HTERT RPE-1 (cell line): ENCODE measurements around the gene SIGLECL1.
"Not testable (repeated sequence)": the region's sequence is repeated elsewhere in the genome, so short reads cannot be mapped to it uniquely, and the experiment has no call there.

Source experiments
- in situ Hi-C: fragments of 300-500 bp; cut with MboI; formaldehyde crosslinking; loops from 4 replicates; pipeline ENCODE4 v1.14.3; 2020; ENCODE audit warnings: low sequenced_read_pairs

Gene SIGLECL1

DNA sequence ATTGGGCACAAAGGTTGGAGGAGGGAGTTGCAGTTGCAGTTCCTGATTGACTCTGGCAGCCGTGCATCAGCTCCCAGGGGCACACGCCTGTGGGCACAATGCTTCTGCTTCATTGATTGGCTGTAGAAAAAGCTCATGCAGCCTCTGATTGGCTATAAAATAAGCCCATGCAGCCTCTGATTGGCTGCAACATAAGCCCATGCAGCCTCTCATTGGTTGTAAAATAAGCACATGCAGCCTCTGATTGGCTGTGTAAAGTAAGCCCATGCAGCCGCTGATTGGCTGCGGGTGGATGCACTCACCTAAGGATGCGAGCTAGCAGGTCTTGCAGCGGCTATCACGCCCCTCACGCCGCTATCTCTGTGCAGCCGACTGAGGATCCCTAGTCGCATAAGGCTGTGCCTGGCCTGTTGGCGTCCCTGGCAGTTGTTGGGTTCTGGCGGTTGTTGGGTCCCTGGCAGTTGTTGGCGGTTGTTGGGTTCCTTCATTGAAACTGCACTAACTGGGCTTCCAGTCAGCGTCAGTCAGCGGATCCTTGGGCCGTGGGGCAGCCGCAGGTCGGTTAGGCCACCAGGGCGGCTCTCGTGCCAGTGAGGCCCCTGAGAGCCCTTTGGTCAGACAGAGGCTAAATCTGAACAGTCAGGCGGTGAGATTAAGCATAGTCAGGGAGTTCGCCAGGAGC, at the start of gene SIGLECL1:
Gene SIGLECL1, plus strand, starts transcription at position 295 of the 682 bp plus-strand sequence. CDS start 12,993 bp downstream, outside the sequence.
- in situ Hi-C loops, result no loop called here

DNA sequence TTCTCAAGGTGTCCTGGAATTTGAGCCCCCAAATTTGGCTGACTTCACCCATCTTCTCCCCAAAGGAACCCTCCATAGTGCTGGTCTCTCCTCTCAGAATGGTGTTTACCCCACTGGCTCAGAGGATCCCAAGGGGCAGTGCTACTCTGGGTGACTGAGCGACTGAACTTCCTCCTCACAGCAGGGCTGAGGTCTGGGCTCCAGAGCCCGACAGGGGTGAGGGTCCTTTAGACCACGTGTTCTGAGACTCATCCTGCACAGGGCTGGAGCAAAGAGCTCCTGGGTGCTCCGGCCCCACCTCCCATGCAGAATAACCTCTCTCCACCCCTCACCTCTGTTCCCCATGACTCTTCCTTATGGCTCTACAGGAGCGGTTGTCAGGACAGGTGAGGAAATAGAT, 49.2 kb upstream of the SIGLECL1 start:
- in situ Hi-C loops, result no loop called here

DNA sequence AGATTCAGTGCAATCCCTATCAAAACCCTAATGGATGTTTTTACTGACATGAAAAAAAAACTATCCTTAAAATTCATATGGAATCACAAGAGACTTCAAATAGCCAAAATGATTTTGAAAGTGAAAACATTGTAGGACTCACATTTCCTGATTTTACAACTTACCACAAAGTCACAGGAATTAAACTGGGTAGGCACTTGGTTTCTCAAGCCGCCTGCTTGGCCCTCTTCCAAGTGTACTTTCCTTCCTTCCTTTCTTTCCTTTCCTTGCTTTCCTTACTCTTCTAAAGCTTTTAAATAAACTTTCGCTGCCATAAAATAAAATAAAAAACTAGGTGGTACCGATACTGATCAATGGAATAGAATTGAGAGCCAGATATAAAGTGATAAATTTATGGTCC, 47.0 kb upstream of the SIGLECL1 start:
- in situ Hi-C loops, result no loop called here

DNA sequence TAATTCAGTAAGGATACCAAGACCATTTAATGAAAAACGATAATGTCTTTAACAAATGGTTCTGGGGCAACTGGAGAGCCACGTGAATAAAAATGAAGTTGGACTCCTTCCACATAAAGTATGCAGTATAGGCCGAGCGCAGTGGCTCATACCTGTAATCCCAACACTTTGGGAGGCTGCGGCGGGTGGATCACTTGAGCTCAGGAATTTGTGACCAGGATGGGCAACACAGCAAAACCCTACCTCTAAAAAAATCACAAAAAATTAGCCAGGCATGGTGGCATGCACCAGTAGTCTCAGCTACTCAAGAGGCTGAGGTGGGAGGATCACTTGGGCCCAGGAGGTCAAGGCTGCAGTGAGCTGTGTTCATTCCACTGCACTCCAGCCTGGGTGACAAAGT, 46.6 kb upstream of the SIGLECL1 start:
- in situ Hi-C loops, result no loop called here

DNA sequence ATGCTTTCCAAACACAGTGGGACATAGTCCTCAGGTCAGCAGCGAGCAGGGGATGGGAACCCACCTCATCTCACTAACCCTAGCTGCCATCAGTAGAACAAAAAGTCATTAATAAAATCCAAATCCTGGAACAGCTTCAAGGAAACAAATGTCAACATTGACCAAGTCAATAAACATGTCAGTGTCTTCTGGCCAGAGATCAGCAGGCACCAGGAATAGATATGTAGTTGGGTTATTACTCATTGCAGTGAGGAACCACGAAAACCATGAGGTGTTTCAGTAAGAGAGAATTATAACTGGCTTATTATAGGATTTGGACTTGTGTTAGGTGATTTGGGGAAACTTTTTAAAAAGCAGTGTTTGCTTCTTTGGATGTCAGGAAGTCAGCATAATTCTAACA, 43.1 kb upstream of the SIGLECL1 start:
- in situ Hi-C loops, result no loop called here

DNA sequence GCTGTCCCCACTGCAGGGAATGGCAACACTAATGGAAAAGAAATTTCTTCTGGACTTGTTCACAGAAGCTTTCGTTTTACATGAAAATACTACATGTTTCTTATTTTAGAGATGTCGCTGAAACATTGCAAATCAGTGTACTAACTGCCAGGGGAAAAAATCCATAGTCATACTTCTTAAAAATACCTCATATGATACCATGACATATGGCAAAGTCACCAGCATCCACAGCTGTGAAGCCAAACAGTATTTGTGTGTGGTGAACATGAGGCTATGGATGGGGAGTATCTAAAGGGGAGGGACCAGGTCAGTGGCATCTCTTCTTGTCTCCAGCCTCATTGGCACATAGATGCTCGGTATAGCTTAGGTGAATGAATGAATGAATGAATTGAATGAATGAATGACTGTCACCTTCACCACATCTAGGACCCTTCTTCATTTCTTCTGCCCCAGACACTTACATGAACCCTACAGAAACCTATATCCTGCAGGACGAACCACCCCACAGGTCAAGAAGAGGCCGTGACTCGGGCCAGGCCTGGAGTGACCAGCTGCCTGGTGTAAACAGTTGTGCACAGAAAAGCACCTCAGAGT, 40.6 kb upstream of the SIGLECL1 start:
- in situ Hi-C loops, result no loop called here

DNA sequence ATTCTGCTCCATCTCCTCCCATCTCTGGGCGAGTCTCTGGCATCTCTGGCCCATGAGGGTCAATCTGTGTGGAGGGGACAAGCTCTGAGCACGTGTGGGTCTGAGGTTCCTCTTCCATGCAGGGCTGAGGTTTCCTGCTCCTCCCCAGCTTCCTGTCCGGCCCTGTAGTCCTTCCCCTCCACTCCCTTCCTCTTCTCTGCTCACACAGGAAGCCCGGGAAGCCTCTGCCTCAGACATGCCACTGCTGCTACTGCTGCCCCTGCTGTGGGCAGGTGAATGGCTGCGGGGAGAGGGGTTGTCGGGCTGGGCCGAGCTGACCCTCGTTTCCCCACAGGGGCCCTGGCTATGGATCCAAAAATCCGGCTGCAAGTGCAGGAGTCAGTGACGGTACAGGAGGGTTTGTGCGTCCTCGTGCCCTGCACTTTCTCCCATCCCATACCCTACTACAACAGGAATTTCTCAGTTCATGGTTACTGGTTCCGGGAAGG, 40.0 kb upstream of the SIGLECL1 start:
- in situ Hi-C loops, result not testable (repeated sequence)

DNA sequence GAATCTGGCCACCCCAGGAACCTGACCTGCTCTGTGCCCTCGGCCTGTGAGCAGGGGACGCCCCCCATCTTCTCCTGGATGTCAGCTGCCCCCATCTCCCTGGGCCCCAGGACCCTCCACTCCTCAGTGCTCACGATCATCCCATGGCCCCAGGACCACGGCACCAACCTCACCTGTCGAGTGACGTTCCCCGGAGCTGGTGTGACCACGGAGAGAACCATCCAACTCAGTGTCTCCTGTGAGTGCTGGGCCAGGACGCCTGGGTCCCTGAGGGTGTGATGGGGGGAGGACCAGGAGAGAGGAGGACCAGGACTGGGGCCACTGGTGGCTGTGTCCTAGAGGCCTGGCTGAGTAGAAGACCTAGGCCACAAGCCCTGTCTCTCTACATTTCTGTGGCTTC, 39.0 kb upstream of the SIGLECL1 start:
- in situ Hi-C loops, result no loop called here

DNA sequence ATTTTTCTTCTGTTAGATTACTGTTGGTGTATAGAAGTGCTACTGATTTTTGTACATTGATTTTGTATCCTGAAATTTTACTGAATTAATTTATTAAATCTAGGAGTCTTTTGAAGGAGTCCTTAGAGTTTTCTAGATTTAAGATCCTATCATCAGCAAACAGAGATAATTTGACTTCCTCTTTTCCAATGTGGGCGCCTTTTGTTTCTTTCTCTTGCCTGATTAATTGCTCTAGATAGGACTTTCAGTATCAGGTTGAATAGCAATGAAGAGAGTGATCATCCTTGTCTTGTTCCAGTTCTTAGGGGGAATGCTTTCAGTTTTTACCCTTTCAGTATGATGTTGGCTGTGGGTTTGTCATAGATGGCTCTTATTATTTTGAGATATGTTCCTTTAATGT, 31.6 kb upstream of the SIGLECL1 start:
- in situ Hi-C loops, result no loop called here

DNA sequence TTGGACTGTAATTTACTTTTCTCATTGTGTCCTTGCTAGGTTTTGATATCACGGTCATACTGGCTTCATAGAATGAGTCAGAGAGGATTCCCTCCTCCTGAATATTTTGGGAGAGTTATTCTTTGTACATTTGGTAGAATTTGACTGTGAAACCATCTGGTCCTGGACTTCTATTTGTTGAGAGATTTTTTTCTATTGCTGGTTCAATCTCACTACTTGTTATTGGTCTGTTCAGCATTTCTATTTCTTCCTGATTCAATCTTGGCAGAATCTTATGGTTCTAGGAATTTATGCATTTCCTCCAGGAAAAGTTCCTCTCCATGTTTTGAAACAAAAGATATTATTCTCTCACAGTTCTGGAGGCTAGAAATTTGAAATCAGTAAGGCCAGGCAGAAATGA, 30.9 kb upstream of the SIGLECL1 start:
- in situ Hi-C loops, result no loop called here

DNA sequence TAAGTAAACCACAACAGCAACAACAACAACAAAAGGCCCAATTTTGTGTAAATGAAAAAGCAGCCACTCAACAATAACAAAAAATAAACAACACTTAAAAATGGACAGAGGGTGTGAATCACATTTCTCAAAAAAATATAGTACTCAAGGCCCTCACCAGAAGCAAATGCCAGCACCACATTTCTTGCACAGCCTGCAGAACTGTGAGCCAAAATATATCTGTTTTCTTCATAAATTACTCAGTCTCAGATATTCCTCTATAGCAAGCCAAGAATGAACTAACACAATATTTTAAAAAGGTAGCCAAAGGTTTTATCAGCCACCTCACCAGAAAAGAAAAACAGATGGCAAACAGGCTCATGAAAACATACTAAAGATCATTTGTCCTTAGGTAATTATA, 29.9 kb upstream of the SIGLECL1 start:
- in situ Hi-C loops, result no loop called here

DNA sequence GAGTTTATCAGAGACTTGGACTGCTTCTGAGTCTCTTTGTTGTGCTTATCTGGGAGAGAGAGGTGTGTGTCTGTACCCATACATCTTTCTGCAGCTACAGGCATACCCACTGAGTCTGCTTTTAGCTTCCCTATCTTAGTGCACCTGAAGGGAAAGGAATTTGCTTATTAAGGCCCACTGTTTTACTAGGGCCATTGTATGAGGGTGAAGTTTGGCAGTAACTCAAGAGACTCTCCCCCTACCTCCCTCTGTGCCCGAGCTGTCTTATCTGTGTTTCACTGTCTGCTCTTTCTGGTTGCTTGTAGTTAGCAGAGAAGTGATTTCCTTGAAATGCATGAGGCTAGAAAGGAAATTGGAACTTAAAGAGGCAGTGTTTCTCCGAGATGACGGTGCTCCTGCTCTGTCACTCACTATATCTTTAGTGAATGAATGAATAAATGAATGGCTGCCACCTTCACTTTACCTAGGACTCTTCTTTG, 26.7 kb upstream of the SIGLECL1 start:
- in situ Hi-C loops, result no loop called here

DNA sequence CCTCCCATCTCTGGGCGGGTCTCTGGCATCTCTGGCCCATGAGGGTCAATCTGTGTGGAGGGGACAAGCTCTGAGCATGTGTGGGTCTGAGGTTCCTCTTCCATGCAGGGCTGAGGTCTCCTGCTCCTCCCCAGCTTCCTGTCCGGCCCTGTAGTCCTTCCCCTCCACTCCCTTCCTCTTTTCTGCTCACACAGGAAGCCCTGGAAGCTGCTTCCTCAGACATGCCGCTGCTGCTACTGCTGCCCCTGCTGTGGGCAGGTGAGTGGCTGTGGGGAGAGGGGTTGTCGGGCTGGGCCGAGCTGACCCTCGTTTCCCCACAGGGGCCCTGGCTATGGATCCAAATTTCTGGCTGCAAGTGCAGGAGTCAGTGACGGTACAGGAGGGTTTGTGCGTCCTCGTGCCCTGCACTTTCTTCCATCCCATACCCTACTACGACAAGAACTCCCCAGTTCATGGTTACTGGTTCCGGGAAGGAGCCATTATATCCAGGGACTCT, 25.9 kb upstream of the SIGLECL1 start, which contains the start of gene CD33:
Gene CD33, plus strand, starts transcription at position 183 of the 496 bp plus-strand sequence. Its CDS starts 39 bp downstream, at position 222.
- in situ Hi-C loops, result not testable (repeated sequence)

DNA sequence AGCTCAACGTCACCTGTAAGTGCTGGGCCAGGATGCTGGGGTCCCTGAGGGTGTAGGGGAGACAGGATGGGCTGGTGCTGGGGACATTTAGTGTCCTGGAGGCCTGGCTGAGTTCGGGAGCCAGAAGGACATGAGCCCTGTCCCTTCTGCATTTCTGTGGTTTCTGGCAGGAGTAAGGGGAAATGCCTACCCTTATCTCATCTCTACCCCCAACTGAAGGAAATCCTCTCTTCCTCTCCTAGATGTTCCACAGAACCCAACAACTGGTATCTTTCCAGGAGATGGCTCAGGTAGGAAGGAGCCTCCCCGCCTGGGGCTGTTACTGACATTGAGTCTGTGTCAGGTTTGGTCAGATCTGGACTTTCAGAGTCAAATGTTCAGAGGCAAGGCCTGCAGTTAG, 24.8 kb upstream of the SIGLECL1 start:
- in situ Hi-C loops, result no loop called here

DNA sequence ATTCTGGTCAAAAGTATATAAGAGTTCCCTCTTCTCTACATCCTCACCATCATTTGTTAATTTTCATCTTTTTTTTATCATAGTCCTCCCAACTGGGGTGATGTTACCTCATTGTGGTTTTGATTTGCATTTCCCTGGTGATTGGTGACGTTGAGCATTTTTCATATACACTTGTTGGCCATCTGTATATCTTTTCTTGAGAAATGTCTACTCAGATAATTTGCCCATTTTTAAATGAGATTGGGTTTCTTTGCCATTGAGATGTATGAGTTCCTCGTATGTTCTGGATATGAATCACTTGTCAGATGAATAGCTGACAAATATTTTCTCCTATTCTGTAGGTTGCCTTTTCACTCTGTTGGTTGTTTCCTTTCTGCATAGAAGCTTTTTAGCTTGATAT, 23.6 kb upstream of the SIGLECL1 start:
- in situ Hi-C loops, result no loop called here

DNA sequence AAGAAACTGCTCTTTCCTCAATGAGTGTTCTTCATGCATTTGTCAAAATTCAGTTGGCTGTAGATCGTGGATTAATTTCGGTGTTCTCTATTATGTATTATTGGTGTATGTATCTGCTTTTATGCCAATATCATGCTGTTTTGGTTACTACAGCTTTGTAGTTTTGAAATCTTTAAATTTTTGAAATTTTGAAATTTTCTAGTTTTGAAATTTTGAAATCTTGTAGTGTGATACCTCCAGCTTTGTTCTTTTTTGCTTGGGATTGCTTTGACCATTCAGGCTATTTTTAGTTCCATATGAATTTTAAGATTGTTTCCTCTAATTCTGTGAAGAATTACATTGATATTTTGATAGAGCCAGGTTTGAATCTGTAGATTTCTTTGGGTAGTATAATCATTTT, 22.9 kb upstream of the SIGLECL1 start:
- in situ Hi-C loops, result no loop called here

DNA sequence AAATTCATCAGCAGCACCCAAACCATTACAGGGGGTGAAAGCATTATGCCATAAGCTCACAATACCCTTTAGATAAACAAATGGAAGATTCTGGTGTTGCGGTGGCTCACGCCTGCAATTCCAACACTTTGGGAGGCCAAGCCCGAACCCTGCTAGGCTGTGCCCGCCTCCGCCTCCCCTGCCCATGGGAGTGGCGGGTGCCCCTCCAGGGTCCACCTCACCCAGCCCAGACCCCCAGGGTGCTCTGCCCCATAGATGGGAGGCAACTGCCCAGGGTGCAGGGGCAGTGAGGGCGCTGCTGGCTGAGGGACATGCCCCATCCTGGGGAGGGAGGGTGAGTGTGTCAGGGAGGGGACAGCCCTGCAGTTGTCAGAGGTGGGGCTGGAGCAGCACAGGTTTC, 10.0 kb upstream of the SIGLECL1 start:
- in situ Hi-C loops, result no loop called here

DNA sequence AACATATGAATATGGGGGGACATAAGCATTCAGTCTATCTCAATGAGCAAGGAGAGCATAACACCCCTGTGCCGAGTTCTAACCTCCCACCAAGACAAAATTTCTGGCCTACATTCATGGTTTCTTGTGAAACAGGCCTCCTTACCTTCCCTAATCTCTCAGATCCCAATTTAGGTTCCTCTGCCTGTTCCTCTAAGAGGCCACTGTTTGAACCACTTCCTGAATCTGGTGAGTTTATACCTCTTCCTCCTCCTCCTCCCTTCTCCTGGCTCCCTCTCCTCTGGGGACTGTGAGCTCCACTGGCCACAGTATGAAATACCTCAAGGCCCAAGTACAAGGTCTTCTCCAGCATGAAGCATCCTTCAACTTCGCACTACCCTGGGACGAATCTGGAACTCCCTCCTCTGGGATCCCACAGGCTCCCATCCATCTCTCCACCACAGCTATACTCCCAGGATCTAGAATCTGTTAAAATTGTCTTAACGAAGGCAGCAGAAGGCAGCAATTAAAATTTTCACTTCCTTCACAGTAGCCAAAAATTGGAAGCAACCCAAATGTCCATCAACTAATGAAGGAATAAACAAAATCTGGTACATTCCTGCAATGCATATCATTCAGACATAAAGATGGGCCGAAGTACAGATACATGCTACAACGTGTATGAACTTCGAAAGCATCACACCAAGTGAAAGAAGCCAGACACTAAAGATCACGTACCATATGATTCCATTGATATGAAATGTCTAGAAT, 7.8 kb upstream of the SIGLECL1 start:
- in situ Hi-C loops, result no loop called here

DNA sequence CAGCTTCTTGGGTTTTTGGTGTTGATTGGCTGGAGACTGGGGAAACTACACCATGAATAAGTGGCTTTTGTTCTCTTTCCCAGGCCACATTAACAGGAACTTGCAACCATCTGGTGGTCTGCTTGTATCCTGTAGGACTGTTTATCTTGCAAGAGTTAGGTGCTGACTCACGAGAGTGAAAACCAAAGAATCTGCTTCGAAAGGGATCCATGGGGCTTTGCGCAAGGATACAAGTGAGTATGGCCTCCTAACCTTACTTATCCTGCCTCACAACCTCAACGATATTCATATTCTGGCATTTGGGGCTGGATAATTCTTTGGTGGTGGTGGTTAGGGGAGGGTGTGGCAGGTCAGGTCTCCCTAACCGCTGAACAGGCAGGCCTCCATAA, 4.7 kb upstream of the SIGLECL1 start:
- in situ Hi-C loops, result no loop called here

DNA sequence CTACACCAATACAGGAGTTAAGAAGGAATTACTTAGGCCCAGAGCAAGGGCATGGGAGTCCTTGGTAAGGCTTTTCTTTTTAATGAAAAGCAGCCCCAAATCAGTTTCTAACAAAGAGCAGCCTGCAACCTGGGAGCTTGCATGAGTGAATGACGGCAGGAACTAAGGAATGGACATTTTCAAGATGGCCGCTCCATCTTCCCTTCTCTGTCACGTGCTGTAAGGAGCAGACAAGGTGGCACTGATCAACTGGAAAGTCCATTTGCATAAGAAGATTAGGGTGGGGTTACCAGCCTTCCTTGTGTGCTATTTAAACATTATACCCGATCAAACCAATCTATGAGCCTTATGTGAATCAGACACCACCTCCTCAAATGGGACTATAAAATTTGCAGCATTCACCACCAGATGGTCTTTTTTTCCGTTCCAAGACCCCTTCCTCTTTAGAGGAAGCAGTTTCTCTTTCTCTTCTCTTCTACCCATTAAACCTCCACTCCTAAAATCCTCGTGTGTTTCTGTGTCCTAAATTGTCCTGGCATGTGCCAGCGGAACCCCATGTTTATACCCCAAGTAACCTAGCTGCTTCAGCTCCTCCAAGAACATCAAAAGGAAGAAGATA, 2.8 kb upstream of the SIGLECL1 start:
- in situ Hi-C loops, result no loop called here

DNA sequence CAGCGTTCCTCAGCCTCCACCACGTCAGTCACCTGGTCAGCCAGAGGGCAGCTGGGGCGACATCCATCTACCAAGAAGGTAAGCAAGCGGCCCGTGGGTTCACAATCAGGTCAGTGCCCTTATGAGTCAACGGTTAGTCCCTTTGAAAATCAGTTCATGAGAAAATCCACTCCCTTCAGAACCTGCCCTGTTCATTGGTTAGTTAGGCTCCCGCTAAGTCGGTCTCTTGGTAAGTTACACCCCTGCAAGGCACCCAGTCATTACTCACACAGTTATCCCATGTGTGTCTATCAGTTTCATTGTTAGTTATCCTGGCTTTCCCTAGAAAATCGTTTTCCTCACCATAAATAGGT, 564 bp downstream of the SIGLECL1 start:
- in situ Hi-C loops, result no loop called here
